Vagina (tissue), 2 donors: ENCODE measurements around the gene BRAP.

Source experiments
- POLR2A ChIP-seq, 2 donors: fragments of 450-650 bp; IDR thresholded peaks; one replicate each; pipeline ENCODE4 v1.6.1; 2017; ENCODE audit warnings: antibody characterized with exemption in 2 of 2, mild to moderate bottlenecking in 2 of 2, moderate library complexity in 2 of 2
- POLR2AphosphoS5 ChIP-seq, 2 donors: sonication (generic); formaldehyde crosslinking; IDR thresholded peaks; one replicate each; pipeline ENCODE4 v1.9.0; 2017; ENCODE audit warnings: antibody characterized with exemption in 2 of 2, mild to moderate bottlenecking in 2 of 2, low read depth in 1 of 2; ENCODE audit not compliant: insufficient read depth in 1 of 2
- TF ChIP-seq, protein P1 (sequence below), 3 experiments: fragments of 450-650 bp in 2 of 3; fragments of 200-600 bp in 1 of 3; sonication (generic) in 1 of 3; IDR thresholded peaks; one replicate each; pipeline ENCODE4 v1.5.1; 2017 to 2019; ENCODE audit warnings: antibody characterized with exemption in 3 of 3, mild to moderate bottlenecking in 2 of 3, moderate library complexity in 2 of 3

- TF ChIP-seq, protein P1, sequence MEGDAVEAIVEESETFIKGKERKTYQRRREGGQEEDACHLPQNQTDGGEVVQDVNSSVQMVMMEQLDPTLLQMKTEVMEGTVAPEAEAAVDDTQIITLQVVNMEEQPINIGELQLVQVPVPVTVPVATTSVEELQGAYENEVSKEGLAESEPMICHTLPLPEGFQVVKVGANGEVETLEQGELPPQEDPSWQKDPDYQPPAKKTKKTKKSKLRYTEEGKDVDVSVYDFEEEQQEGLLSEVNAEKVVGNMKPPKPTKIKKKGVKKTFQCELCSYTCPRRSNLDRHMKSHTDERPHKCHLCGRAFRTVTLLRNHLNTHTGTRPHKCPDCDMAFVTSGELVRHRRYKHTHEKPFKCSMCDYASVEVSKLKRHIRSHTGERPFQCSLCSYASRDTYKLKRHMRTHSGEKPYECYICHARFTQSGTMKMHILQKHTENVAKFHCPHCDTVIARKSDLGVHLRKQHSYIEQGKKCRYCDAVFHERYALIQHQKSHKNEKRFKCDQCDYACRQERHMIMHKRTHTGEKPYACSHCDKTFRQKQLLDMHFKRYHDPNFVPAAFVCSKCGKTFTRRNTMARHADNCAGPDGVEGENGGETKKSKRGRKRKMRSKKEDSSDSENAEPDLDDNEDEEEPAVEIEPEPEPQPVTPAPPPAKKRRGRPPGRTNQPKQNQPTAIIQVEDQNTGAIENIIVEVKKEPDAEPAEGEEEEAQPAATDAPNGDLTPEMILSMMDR (IDR thresholded peaks at IDR 0.05): no peak
- no peak for TF ChIP-seq POLR2A (IDR thresholded peaks at IDR 0.05)
- TF ChIP-seq POLR2AphosphoS5 (IDR thresholded peaks at IDR 0.05; ENCODE audit: insufficient read depth in 1 of 2, low read depth in 1 of 2): peak in 1 of 2 donors; percentile 15
Observed at GRCh38 chr12:111597831-111598636, 87.7 kb downstream of the BRAP start.
